ENCODE data around the gene KIAA1328. TPM values are rescaled to one million over a fixed set of nuclear protein-coding genes. Genes with fewer than 3 reads are reported as not detected.

Gene KIAA1328
- total RNA-seq, 1 donor from 2014 or later, result 9.5 TPM

DNA sequence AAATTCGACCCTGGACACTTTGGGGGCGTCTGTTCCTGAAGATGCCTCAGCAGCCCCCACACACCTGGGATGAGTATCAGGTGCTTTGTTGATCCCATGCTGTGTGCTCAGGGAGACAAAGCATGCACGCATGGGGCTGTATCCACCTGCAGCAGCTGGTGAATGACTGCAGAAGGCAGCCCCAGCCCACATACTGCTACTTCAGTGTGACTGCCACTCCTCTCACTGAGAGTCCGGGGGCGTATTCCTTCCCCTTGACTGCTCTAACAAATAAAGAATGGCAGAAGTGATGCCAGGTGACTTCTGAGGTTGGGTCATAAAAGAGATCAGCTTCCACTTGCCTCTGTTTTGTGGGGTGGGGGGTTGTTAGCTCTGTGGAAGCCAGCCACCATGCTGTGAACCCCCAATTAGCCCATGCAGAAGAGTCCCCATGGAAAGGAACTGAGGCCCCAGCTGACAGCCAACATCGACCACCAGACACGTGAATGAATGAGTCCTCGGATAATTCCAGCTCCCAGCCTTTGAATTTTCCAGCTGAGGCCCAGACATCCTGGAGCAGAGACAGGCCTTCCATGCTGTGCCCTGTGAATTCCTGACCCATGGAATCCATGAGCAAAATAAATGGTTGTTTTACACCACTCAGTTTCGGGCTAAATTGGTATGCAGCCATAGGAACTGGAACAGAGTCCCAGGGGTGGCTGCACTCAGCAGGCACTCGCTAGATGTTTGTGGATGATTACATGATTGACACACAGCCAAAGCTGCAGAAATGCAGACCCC, 447.4 kb downstream of the KIAA1328 start:
- TF ChIP-seq CTCF (IDR thresholded peaks at IDR 0.05; ENCODE audit: partially characterized antibody, unreplicated experiment), result no peak
- peaks cover 5% of the 10 kb centered on the region for H3K27me3 Mint-ChIP-seq (ENCODE audit: unreplicated experiment)
- H3K4me1 Mint-ChIP-seq (ENCODE audit: low read depth, unreplicated experiment), result peaks cover 1% of the 10 kb centered on the region
- H3K36me3 Mint-ChIP-seq (ENCODE audit: unreplicated experiment), result peaks cover 14% of the 10 kb centered on the region
- peaks cover 14% of the 10 kb centered on the region for H3K9me3 Mint-ChIP-seq (ENCODE audit: unreplicated experiment)
- no peak overlapping the region for H3K4me3 Mint-ChIP-seq (ENCODE audit: unreplicated experiment)
- no peak for DNase-seq
- H3K27ac Mint-ChIP-seq (ENCODE audit: unreplicated experiment), result no peak overlapping the region

DNA sequence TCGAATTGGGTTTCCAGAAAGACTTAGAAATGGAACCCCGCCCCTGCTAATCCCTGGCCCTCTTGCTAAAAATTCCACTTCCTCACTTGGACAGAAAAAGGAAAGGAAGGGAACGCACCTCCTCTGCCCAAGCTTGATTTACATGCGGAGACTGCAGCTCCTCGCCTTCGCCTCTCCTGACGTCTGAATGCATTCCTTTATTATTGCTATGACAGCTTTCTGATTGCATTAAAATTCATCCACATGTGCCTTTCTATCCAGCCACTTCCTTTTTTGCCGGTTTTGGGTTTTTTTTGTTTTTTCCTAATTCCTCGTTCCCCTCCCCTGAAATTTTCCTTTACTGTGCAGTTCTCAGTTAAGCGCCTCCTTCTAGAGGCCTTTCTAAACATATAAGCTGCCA, 448.9 kb downstream of the KIAA1328 start:
- DNase-seq, result no peak
- no peak overlapping the region for H3K4me3 Mint-ChIP-seq (ENCODE audit: unreplicated experiment)
- peaks cover 9% of the 10 kb centered on the region for H3K36me3 Mint-ChIP-seq (ENCODE audit: unreplicated experiment)
- peaks cover 1% of the 10 kb centered on the region for H3K4me1 Mint-ChIP-seq (ENCODE audit: low read depth, unreplicated experiment)
- peaks cover 13% of the 10 kb centered on the region for H3K9me3 Mint-ChIP-seq (ENCODE audit: unreplicated experiment)
- no peak overlapping the region for H3K27ac Mint-ChIP-seq (ENCODE audit: unreplicated experiment)
- TF ChIP-seq CTCF (IDR thresholded peaks at IDR 0.05; ENCODE audit: partially characterized antibody, unreplicated experiment), result no peak
- peaks cover 9% of the 10 kb centered on the region for H3K27me3 Mint-ChIP-seq (ENCODE audit: unreplicated experiment)

Other genes starting within 250 kb of the KIAA1328 start
- 166 TPM for gene TPGS2, start 125 bp upstream of the KIAA1328 start, total RNA-seq (ENCODE audit: unreplicated experiment)